Measurements from ENCODE around the gene SGO2.
"Not testable (repeated sequence)": the region's sequence is repeated elsewhere in the genome, so short reads cannot be mapped to it uniquely, and the experiment has no call there.

SGO2 gene

GRCh38 chr2:200619279-200619678, 93.3 kb downstream of the SGO2 start:
- no peak for DNase-seq (ENCODE audit: low spot score)

- DNase-seq (ENCODE audit: low spot score) = no peak
These were observed 94.8 kb downstream of the SGO2 start for GRCh38 chr2:200620606-200621390.

GRCh38 chr2:200622106-200622505, 96.1 kb downstream of the SGO2 start:
- no peak for DNase-seq (ENCODE audit: low spot score)

- DNase-seq (ENCODE audit: low spot score) = no peak
These were observed 98.0 kb downstream of the SGO2 start for GRCh38 chr2:200624026-200624425.

- DNase-seq (ENCODE audit: low spot score) = no peak
These were observed 98.7 kb downstream of the SGO2 start for GRCh38 chr2:200624658-200625057.

GRCh38 chr2:200625282-200625681, 99.3 kb downstream of the SGO2 start:
- no peak for DNase-seq (ENCODE audit: low spot score)

- no peak for DNase-seq (ENCODE audit: low spot score)
These were observed 100.0 kb downstream of the SGO2 start for GRCh38 chr2:200625958-200626363.

GRCh38 chr2:200627110-200627770, 101.2 kb downstream of the SGO2 start:
- no peak for DNase-seq (ENCODE audit: low spot score)

GRCh38 chr2:200628461-200628860, 102.5 kb downstream of the SGO2 start:
- DNase-seq (ENCODE audit: low spot score) = not testable (repeated sequence)

GRCh38 chr2:200631287-200631686, 105.3 kb downstream of the SGO2 start:
- DNase-seq (ENCODE audit: low spot score) = no peak

All from SW480 (cell line).